Measurements from ENCODE around the gene EFNB3. TPM values are rescaled to one million over a fixed set of nuclear protein-coding genes. Genes with fewer than 3 reads are reported as not detected.

Gene EFNB3
- total and polyA plus RNA-seq, 2 of the 8 experiments (the other 6 are each of a cell fraction or from before 2014, with no cell fraction given) = 15.0 to 27.3 TPM

DNA sequence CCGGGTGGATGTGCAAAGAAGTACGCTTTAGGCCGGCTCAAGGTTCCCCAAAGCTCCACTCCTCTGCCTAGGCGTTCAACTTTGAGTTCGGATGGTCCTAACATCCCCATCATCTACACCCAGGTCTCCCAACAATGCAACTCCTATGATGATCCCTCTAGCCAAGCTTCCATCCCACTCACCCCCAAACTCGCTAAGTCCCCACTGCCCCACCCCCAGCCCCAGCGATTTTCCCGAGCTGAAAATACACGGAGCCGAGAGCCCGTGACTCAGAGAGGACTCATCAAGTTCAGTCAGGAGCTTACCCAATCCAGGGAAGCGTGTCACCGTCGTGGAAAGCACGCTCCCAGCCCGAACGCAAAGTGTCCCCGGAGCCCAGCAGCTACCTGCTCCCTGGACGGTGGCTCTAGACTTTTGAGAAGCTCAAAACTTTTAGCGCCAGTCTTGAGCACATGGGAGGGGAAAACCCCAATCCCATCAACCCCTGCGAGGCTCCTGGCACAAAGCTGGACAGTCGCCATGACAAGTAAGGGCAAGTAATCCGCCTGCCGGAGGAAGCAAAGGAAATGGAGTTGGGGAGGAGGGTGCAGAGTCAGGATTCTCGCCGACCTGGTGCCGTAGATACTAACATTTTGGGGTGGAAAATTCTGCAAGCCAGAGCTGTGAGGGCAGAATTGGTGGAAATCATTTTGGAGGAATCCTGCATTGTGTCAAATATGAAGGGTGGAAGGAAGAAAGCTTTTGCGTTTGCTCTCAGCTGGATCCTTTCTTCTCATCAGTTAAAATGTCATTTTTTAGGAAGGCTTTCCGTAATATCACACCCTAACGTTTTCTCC is 17.7 kb upstream of the EFNB3 start, which contains the start of gene TP53:
TP53 (minus strand) TSS at position 419 of the 836 bp plus-strand sequence. CDS start 10,896 bp downstream, outside the sequence.
- Histone ChIP-seq H4K91ac (replicated peaks; ENCODE audit: insufficient read length, low read length) (peak within 1 kb of the TSS; percentile 93), H4K5ac (ENCODE audit: insufficient read length, low read depth, low read length) (peak within 1 kb of the TSS; percentile 91), H3K27me3 (replicated peaks in 1 of 4; ENCODE audit: control insufficient read depth in 3 of 4, extremely low read depth in 1 of 4, insufficient read depth in 3 of 4, low read length in 3 of 4) (no peaks in the 10 kb centered on the region), H3K4me2 (ENCODE audit: insufficient read depth in 1 of 2, low read depth in 2 of 2, low read length in 2 of 2) (peak within 1 kb of the TSS; percentile 84 to 91), H3K27ac (ENCODE audit: low read depth, low read length) (peak within 1 kb of the TSS; percentile 99), H2BK5ac (ENCODE audit: low read depth, low read length) (peak within 1 kb of the TSS; percentile 99), H2BK120ac (replicated peaks; ENCODE audit: low read depth, low read length) (peak within 1 kb of the TSS; percentile 91), H3K79me2 (ENCODE audit: control insufficient read depth in 1 of 2, insufficient read depth in 2 of 2, low read length in 2 of 2) (peaks cover 25 to 60% of the 10 kb centered on the region in 2 experiments), H3K4me3 (ENCODE audit: extremely low read depth in 1 of 4, insufficient read depth in 2 of 4, low read depth in 3 of 4, low read length in 4 of 4) (peak within 1 kb of the TSS; percentile 75 to 100 (median 94)), H2BK15ac (ENCODE audit: low read length) (no peak within 1 kb of the TSS; the same call in 1 of the 2 replicates), H3K4me1 (replicated peaks in 1 of 4; ENCODE audit: control insufficient read depth in 3 of 4, insufficient read depth in 4 of 4, low read length in 3 of 4) (peaks cover 0 to 11% (median 4%) of the 10 kb centered on the region in 4 experiments; a peak in 4 of 7 replicates), H3K4ac (replicated peaks; ENCODE audit: insufficient read length, low read depth, low read length) (peak within 1 kb of the TSS; percentile 82), H3K18ac (ENCODE audit: extremely low read depth, low read length) (peak within 1 kb of the TSS; percentile 93), H3K23me2 (ENCODE audit: low read depth, low read length) (peaks cover 16% of the 10 kb centered on the region), H2BK12ac (ENCODE audit: low read depth, low read length) (peak within 1 kb of the TSS; percentile 80; the same call in 1 of the 2 replicates), H4K20me1 (replicated peaks in 1 of 2; ENCODE audit: control insufficient read depth in 1 of 2, insufficient read depth in 2 of 2, low read length in 2 of 2) (peaks cover 7 to 10% of the 10 kb centered on the region in 2 experiments), H3K79me1 (ENCODE audit: low read depth, low read length) (peaks cover 13% of the 10 kb centered on the region), H2AK5ac (ENCODE audit: low read depth, low read length) (peak within 1 kb of the TSS; percentile 95), H4K8ac (ENCODE audit: extremely low read depth, insufficient read depth, low read length) (peak within 1 kb of the TSS; percentile 99; the same call in 1 of the 2 replicates), H3K14ac (ENCODE audit: insufficient read length) (peak within 1 kb of the TSS; percentile 4), H2AFZ (ENCODE audit: low read length) (no peak within 1 kb of the TSS), H3K9ac (replicated peaks in 1 of 4; ENCODE audit: extremely low read depth in 1 of 4, low read depth in 3 of 4, low read length in 3 of 4) (peak within 1 kb of the TSS; percentile 80 to 100 (median 98)), H3K9me3 (ENCODE audit: insufficient read depth in 2 of 2, low read depth in 1 of 2, low read length in 1 of 2) (no peaks in the 10 kb centered on the region), H2BK20ac (ENCODE audit: low read length) (no peak within 1 kb of the TSS), H3K23ac (ENCODE audit: insufficient read length) (no peak within 1 kb of the TSS), H3K56ac (replicated peaks; ENCODE audit: insufficient read length, low read depth, low read length) (peak within 1 kb of the TSS; percentile 63), H3K36me3 (ENCODE audit: control insufficient read depth in 2 of 4, insufficient read depth in 4 of 4, low read length in 3 of 4) (peaks cover 0 to 4% (median 0%) of the 10 kb centered on the region in 4 experiments; a peak in 2 of 8 replicates)
- peak; percentile 88 for FAIRE-seq
- ChIA-PET CTCF (ENCODE audit: partially characterized antibody) (interaction anchor here (0.5 to 11.3 kb wide), 43 partner anchors 12 to 358 kb away, joined by 3 to 199 read pairs (median 5); partner anchors contain the start of genes ATP1B2, CD68, DNAH2 and EFNB3), POLR2A (ENCODE audit: partially characterized antibody) (interaction anchor here (0.6 to 58.0 kb wide), 34 partner anchors 9 to 536 kb away, joined by 3 to 2272 read pairs (median 5); partner anchors contain the start of genes ATP1B2, CD68, CNTROB and DNAH2)
- 1 to 100% methylated on average over 1 to 30 of the region's 30 CpGs for WGBS, 2 experiments (ENCODE audit: extremely low coverage in 1 of 2, insufficient coverage in 1 of 2, insufficient read length in 1 of 2, insufficient replicate concordance in 2 of 2, low coverage in 1 of 2, low lambda C conversion rate in 2 of 2, missing lambda C conversion rate in 1 of 2)
- DNase-seq (ENCODE audit: low read depth in 1 of 2, low spot score in 2 of 2) = peak in 1 of 2 experiments; percentile 93
- no peak for TF ChIP-seq NRF1 (IDR thresholded peaks at IDR 0.05; ENCODE audit: low read depth, low read length)
- TF ChIP-seq NANOG (IDR thresholded peaks at IDR 0.05; ENCODE audit: insufficient read depth, low read depth, low read length, poor library complexity, severe bottlenecking) = no peak
- TF ChIP-seq GABPA (IDR thresholded peaks at IDR 0.05; ENCODE audit: borderline replicate concordance, insufficient read depth, low read length) = no peak
- TF ChIP-seq MAFK (IDR thresholded peaks at IDR 0.05; ENCODE audit: low read depth, low read length) = no peak
- TF ChIP-seq GTF2F1 (IDR thresholded peaks at IDR 0.05; ENCODE audit: borderline replicate concordance, low read depth, low read length) = no peak
- TF ChIP-seq JUN (IDR thresholded peaks at IDR 0.05; ENCODE audit: low read depth, low read length) = no peak
- no peak; the same call in 1 of the 2 replicates for TF ChIP-seq ATF2 (IDR thresholded peaks at IDR 0.05; ENCODE audit: low read length)
- 0 out of 2 replicates have a peak, but pooled peaks have one; percentile 49 for TF ChIP-seq CREB1 (IDR thresholded peaks at IDR 0.05)
- TF ChIP-seq CHD2 (IDR thresholded peaks at IDR 0.05; ENCODE audit: low read length) = no peak; the same call in 1 of the 2 replicates

Data from H1 (cell line).